K562 (cell line): ENCODE measurements around the gene CRYBG1. TPM values are rescaled to one million over a fixed set of nuclear protein-coding genes. Genes with fewer than 3 reads are reported as not detected.

Source experiments
- BCL6 ChIP-seq: fragments of 250-450 bp; sonication (Bioruptor Pico); IDR thresholded peaks from 2 replicates; pipeline ENCODE4 v1.4.0; 2020
- CHD2 ChIP-seq: IDR thresholded peaks from 2 replicates; pipeline ENCODE4 v1.6.1; 2011; ENCODE audit warnings: low read depth, low read length
- E2F4 ChIP-seq: sonication (generic); formaldehyde crosslinking; IDR thresholded peaks from 2 replicates; pipeline ENCODE4 v1.8.0; 2022; ENCODE audit warnings: mild to moderate bottlenecking, low read depth, missing genetic modification reagents
- MTA2 ChIP-seq: fragments of 450-650 bp; IDR thresholded peaks from 2 replicates; pipeline ENCODE4 v1.6.1; 2016; ENCODE audit warnings: low read depth
- POLR3A ChIP-seq: IDR thresholded peaks from 2 replicates; pipeline ENCODE4 v1.6.1; 2011; ENCODE audit warnings: borderline replicate concordance, mild to moderate bottlenecking, moderate library complexity; ENCODE audit not compliant: insufficient read length, insufficient read depth; ENCODE audit errors: extremely low read depth
- PTBP1 ChIP-seq: fragments of 200-400 bp; formaldehyde crosslinking; IDR thresholded peaks from 2 replicates; pipeline ENCODE4 v1.6.1; 2017; ENCODE audit warnings: low read depth, low read length
- RAD21 ChIP-seq, 2 experiments: fragments of 250-450 bp in 1 of 2; fragments of 450-650 bp in 1 of 2; sonication (Bioruptor Pico) in 1 of 2; formaldehyde crosslinking in 1 of 2; IDR thresholded peaks in 1 of 2; conservative IDR thresholded peaks in 1 of 2; 2 replicates each; pipeline versions ENCODE4 v1.4.0 to v1.8.0; 2020 to 2022; ENCODE audit warnings: mild to moderate bottlenecking in 2 of 2, moderate library complexity in 1 of 2
- SIN3B ChIP-seq: fragments of 450-650 bp; IDR thresholded peaks from 2 replicates; pipeline ENCODE4 v1.6.1; 2017; ENCODE audit warnings: low read depth, mild to moderate bottlenecking, moderate library complexity
- SMARCA4 ChIP-seq: fragments of 450-650 bp; IDR thresholded peaks from 2 replicates; pipeline ENCODE4 v1.6.1; 2016
- SP2 ChIP-seq: IDR thresholded peaks from 2 replicates; pipeline ENCODE4 v1.6.1; 2011; ENCODE audit warnings: mild to moderate bottlenecking, low read depth, low read length, moderate library complexity; ENCODE audit not compliant: poor library complexity, severe bottlenecking; ENCODE audit errors: extremely low read depth
- TEAD1 ChIP-seq, 2 experiments: fragments of 450-650 bp in 1 of 2; sonication (generic) in 1 of 2; formaldehyde crosslinking; IDR thresholded peaks; 2 replicates each; pipeline versions ENCODE4 v1.4.0 to v1.8.0; 2020 to 2022; ENCODE audit warnings: mild to moderate bottlenecking in 2 of 2, missing genetic modification reagents in 1 of 2
- ZKSCAN1 ChIP-seq: fragments of 150-350 bp; IDR thresholded peaks from 2 replicates; pipeline ENCODE4 v1.6.1; 2016; ENCODE audit warnings: low read depth, low read length
- ZNF239 ChIP-seq: fragments of 250-450 bp; sonication (Bioruptor Pico); IDR thresholded peaks from 2 replicates; pipeline ENCODE4 v1.4.0; 2020; ENCODE audit warnings: mild to moderate bottlenecking
- ZNF311 ChIP-seq: fragments of 250-450 bp; sonication (Bioruptor Pico); IDR thresholded peaks from 2 replicates; pipeline ENCODE4 v1.4.0; 2020; ENCODE audit warnings: mild to moderate bottlenecking, moderate library complexity
- ZNF561 ChIP-seq: fragments of 450-650 bp; formaldehyde crosslinking; conservative IDR thresholded peaks from 2 replicates; pipeline ENCODE4 v1.4.0; 2020; ENCODE audit warnings: mild to moderate bottlenecking, moderate library complexity
- ZNF57 ChIP-seq: fragments of 450-650 bp; formaldehyde crosslinking; IDR thresholded peaks from 2 replicates; pipeline ENCODE4 v1.4.0; 2020; ENCODE audit warnings: mild to moderate bottlenecking, moderate library complexity
- ZNF695 ChIP-seq: fragments of 450-650 bp; formaldehyde crosslinking; IDR thresholded peaks from 2 replicates; pipeline ENCODE4 v1.4.0; 2020; ENCODE audit warnings: mild to moderate bottlenecking, moderate library complexity
- ZNF75A ChIP-seq: fragments of 450-650 bp; formaldehyde crosslinking; IDR thresholded peaks from 2 replicates; pipeline ENCODE4 v1.4.0; 2020; ENCODE audit warnings: mild to moderate bottlenecking
- polyA plus RNA-seq, 8 experiments: library from polyadenylated mRNA; depleted of rRNA in 4 of 8; stranded (reverse) in 5 of 8; unstranded in 3 of 8; fragments of >200 nt; fragmentation: Nextera tagmentation in 2 of 8; fragmentation: Illumina TruSeq in 1 of 8; extraction: Ambion mirVana in 2 of 8; extraction: Trizol in 1 of 8; gene quantifications; 2 replicates each; pipeline versions ENCODE4 v1.2.1 to v1.2.3, GENCODE V29; 2011 to 2014; ENCODE audit warnings: inconsistent platforms in 1 of 8, missing spikeins in 1 of 8
- total RNA-seq, 7 experiments: library from RNA; depleted of rRNA in 6 of 7; stranded (reverse); fragments of >200 nt in 6 of 7; fragmentation: Illumina TruSeq in 2 of 7; extraction: Trizol in 2 of 7; gene quantifications; 2 replicates each; pipeline versions ENCODE4 v1.2.1 to v1.2.3, GENCODE V29; 2011 to 2021; ENCODE audit warnings: low replicate concordance in 1 of 7
- TF ChIP-seq, protein P1 (sequence below): fragments of 450-650 bp; formaldehyde crosslinking; IDR thresholded peaks from 2 replicates; pipeline ENCODE4 v1.4.0; 2020; ENCODE audit warnings: mild to moderate bottlenecking
- TF ChIP-seq, protein P2 (sequence below): fragments of 250-450 bp; sonication (Bioruptor Pico); IDR thresholded peaks from 2 replicates; pipeline ENCODE4 v1.4.0; 2020

CRYBG1 gene
- total and polyA plus RNA-seq, 9 of the 15 experiments (the other 6 are each of a cell fraction or from before 2014, with no cell fraction given): 0.07 to 0.47 (median 0.11) TPM

GRCh38 chr6:106520711-106521401 lies 160.3 kb downstream of the CRYBG1 start (continued):
- TF ChIP-seq POLR3A (no peak), SMARCA4 (peak; percentile 94), BCL6 (CRISPR knock-in tag) (peak; percentile 23; the same call in 1 of the 2 replicates), TEAD1 (CRISPR knock-in tag; IDR thresholded peaks at IDR 0.05) (peak in 1 of 2 experiments; percentile 79; a peak in 1 of 4 replicates), ZNF239 (CRISPR knock-in tag) (peak; percentile 48), MTA2 (peak; percentile 93), PTBP1 (no peak), ZNF561 (CRISPR knock-in tag) (no peak), RAD21 (CRISPR knock-in tag; conservative IDR thresholded peaks at IDR 0.05 in 1 of 2, IDR thresholded peaks at IDR 0.05 in 1 of 2) (peak in 1 of 2 experiments; percentile 16; a peak in 1 of 4 replicates), ZNF57 (CRISPR knock-in tag) (no peak), E2F4 (no peak), SP2 (no peak), ZNF695 (CRISPR knock-in tag) (no peak), ZNF311 (no peak), SIN3B (no peak), ZKSCAN1 (0 out of 2 replicates have a peak, but pooled peaks have one; percentile 33), CHD2 (no peak), ZNF75A (no peak)
- TF ChIP-seq, protein P1, sequence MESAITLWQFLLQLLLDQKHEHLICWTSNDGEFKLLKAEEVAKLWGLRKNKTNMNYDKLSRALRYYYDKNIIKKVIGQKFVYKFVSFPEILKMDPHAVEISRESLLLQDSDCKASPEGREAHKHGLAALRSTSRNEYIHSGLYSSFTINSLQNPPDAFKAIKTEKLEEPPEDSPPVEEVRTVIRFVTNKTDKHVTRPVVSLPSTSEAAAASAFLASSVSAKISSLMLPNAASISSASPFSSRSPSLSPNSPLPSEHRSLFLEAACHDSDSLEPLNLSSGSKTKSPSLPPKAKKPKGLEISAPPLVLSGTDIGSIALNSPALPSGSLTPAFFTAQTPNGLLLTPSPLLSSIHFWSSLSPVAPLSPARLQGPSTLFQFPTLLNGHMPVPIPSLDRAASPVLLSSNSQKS (CRISPR knock-in tag): no peak
- TF ChIP-seq, protein P2, sequence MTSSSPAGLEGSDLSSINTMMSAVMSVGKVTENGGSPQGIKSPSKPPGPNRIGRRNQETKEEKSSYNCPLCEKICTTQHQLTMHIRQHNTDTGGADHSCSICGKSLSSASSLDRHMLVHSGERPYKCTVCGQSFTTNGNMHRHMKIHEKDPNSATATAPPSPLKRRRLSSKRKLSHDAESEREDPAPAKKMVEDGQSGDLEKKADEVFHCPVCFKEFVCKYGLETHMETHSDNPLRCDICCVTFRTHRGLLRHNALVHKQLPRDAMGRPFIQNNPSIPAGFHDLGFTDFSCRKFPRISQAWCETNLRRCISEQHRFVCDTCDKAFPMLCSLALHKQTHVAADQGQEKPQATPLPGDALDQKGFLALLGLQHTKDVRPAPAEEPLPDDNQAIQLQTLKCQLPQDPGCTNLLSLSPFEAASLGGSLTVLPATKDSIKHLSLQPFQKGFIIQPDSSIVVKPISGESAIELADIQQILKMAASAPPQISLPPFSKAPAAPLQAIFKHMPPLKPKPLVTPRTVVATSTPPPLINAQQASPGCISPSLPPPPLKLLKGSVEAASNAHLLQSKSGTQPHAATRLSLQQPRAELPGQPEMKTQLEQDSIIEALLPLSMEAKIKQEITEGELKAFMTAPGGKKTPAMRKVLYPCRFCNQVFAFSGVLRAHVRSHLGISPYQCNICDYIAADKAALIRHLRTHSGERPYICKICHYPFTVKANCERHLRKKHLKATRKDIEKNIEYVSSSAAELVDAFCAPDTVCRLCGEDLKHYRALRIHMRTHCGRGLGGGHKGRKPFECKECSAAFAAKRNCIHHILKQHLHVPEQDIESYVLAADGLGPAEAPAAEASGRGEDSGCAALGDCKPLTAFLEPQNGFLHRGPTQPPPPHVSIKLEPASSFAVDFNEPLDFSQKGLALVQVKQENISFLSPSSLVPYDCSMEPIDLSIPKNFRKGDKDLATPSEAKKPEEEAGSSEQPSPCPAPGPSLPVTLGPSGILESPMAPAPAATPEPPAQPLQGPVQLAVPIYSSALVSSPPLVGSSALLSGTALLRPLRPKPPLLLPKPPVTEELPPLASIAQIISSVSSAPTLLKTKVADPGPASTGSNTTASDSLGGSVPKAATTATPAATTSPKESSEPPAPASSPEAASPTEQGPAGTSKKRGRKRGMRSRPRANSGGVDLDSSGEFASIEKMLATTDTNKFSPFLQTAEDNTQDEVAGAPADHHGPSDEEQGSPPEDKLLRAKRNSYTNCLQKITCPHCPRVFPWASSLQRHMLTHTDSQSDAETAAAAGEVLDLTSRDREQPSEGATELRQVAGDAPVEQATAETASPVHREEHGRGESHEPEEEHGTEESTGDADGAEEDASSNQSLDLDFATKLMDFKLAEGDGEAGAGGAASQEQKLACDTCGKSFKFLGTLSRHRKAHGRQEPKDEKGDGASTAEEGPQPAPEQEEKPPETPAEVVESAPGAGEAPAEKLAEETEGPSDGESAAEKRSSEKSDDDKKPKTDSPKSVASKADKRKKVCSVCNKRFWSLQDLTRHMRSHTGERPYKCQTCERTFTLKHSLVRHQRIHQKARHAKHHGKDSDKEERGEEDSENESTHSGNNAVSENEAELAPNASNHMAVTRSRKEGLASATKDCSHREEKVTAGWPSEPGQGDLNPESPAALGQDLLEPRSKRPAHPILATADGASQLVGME (CRISPR knock-in tag): no peak
